K562 (cell line): Measurements from ENCODE around the gene TYW1. TPM values are rescaled to one million over a fixed set of nuclear protein-coding genes. Genes with fewer than 3 reads are reported as not detected.

ENCODE experiments used
- ATAC-seq: fragments of 200-7000 bp; cut with Tn5 transposase; 3 replicates; pipeline ENCODE4 v1.9.1; 2020; ENCODE audit warnings: moderate library complexity
- BruUV-seq: library from RNA; stranded (reverse); fragments of 400-500 nt; replicated peaks from 2 replicates; lab custom pipeline; 2021; lab: Mats Ljungman, UMichigan
- CTCF ChIA-PET: fragments of 300-600 bp; formaldehyde crosslinking; extraction: SDS; loops from one replicate; lab custom pipeline; 2021; ENCODE audit warnings: low intra/inter-chr PET ratio; lab: Yijun Ruan, JAX
- POLR2A ChIA-PET: fragments of 300-600, 350-650 bp; sonication (Branson Sonifier 250); formaldehyde crosslinking; extraction: SDS; loops from one replicate; lab custom pipeline; 2021; ENCODE audit warnings: antibody characterized with exemption, inconsistent platforms; lab: Yijun Ruan, JAX
- DNase-seq, 4 experiments: peaks; one replicate each; pipeline versions ENCODE4 v3.0.0 to v3.0.0-alpha.2; 2011 to 2018; ENCODE audit warnings: low spot score in 3 of 4, mixed read lengths in 3 of 4; ENCODE audit errors: extremely low read depth in 1 of 4
- FAIRE-seq: peaks from 2 replicates; lab custom pipeline; 2011; peaks lifted over from hg19 to GRCh38; lab: Jason Lieb, UNC
- H2AFZ ChIP-seq: 2 replicates; pipeline ENCODE4 v1.6.0; 2011; ENCODE audit warnings: low read depth, low read length, control low read depth, inconsistent platforms
- H3K27ac ChIP-seq: fragments of 200-600 bp; 3 replicates; pipeline ENCODE4 v1.8.0; 2011; ENCODE audit warnings: low read depth, mild to moderate bottlenecking, control low read depth, inconsistent platforms, low read length, moderate library complexity, mixed read lengths; ENCODE audit errors: extremely low read depth
- H3K27me3 ChIP-seq, 2 experiments: fragments of 300-600 bp in 1 of 2; 2 replicates in 1 of 2; 3 replicates in 1 of 2; pipeline versions ENCODE4 v1.6.0 to v1.8.0; 2011; ENCODE audit warnings: inconsistent platforms in 2 of 2, low read length in 2 of 2, mild to moderate bottlenecking in 1 of 2, mixed read lengths in 1 of 2, moderate library complexity in 1 of 2; ENCODE audit not compliant: control insufficient read depth in 2 of 2, insufficient read depth in 2 of 2
- H3K36me3 ChIP-seq: fragments of 300-600 bp; 3 replicates; pipeline ENCODE4 v1.8.0; 2011; ENCODE audit warnings: mild to moderate bottlenecking, low read length, inconsistent platforms; ENCODE audit not compliant: control insufficient read depth, insufficient read depth
- H3K4me1 ChIP-seq, 2 experiments: fragments of 200-600 bp in 1 of 2; replicated peaks in 1 of 2; 2 replicates in 1 of 2; 3 replicates in 1 of 2; pipeline versions ENCODE4 v1.5.1 to v1.8.0; 2011; ENCODE audit warnings: inconsistent platforms in 2 of 2, low read length in 2 of 2, mild to moderate bottlenecking in 1 of 2, mixed read lengths in 1 of 2, moderate library complexity in 1 of 2; ENCODE audit not compliant: control insufficient read depth in 2 of 2, insufficient read depth in 2 of 2
- H3K4me2 ChIP-seq: 2 replicates; pipeline ENCODE4 v1.6.1; 2011; ENCODE audit warnings: low read length, control low read depth, inconsistent platforms, mixed read lengths; ENCODE audit not compliant: insufficient read depth
- H3K4me3 ChIP-seq: fragments of 200-600 bp; sonication (generic), shearing (Covaris generic); 2 replicates; pipeline ENCODE4 v1.5.1; 2016; ENCODE audit warnings: control low read depth, inconsistent platforms
- H3K79me2 ChIP-seq: fragments of 200-600 bp; 3 replicates; pipeline ENCODE4 v1.8.0; 2011; ENCODE audit warnings: low read length, inconsistent platforms; ENCODE audit not compliant: control insufficient read depth, insufficient read depth
- H3K9ac ChIP-seq, 2 experiments: 2 replicates each; pipeline versions ENCODE4 v1.6.0 to v1.6.1; 2011; ENCODE audit warnings: low read depth in 2 of 2, low read length in 2 of 2, control low read depth in 1 of 2, inconsistent platforms in 1 of 2, mild to moderate bottlenecking in 1 of 2, mixed read lengths in 1 of 2; ENCODE audit not compliant: insufficient read depth in 1 of 2
- H3K9me1 ChIP-seq: one replicate; pipeline ENCODE4 v1.6.0; 2011; ENCODE audit warnings: inconsistent platforms, mild to moderate bottlenecking, low read length, moderate library complexity; ENCODE audit not compliant: control insufficient read depth, insufficient read depth
- H3K9me3 ChIP-seq: replicated peaks from 2 replicates; pipeline ENCODE4 v1.5.1; 2011; ENCODE audit warnings: low read depth, low read length, inconsistent platforms; ENCODE audit not compliant: control insufficient read depth, insufficient read depth
- H4K20me1 ChIP-seq: replicated peaks from 2 replicates; pipeline ENCODE4 v1.6.1; 2011; ENCODE audit warnings: low read length, inconsistent platforms, mixed read lengths; ENCODE audit not compliant: control insufficient read depth, insufficient read depth
- CHD1 ChIP-seq: fragments of 200-600 bp; sonication (generic); IDR thresholded peaks from one replicate; pipeline ENCODE4 v1.6.1; 2012; ENCODE audit warnings: mild to moderate bottlenecking, moderate library complexity, low read length, inconsistent platforms
- CLOCK ChIP-seq: fragments of 250-450 bp; sonication (Bioruptor Pico); IDR thresholded peaks from 2 replicates; pipeline ENCODE4 v1.4.0; 2020; ENCODE audit warnings: mild to moderate bottlenecking, moderate library complexity, borderline replicate concordance
- ESRRA ChIP-seq: fragments of 450-650 bp; IDR thresholded peaks from 2 replicates; pipeline ENCODE4 v1.6.1; 2014; ENCODE audit warnings: low read depth, mild to moderate bottlenecking, moderate library complexity, borderline replicate concordance
- ETV1 ChIP-seq: fragments of 450-650 bp; conservative IDR thresholded peaks from 2 replicates; pipeline ENCODE4 v1.6.1; 2016; ENCODE audit warnings: missing genetic modification characterization, control low read depth, low read depth, missing compliant biosample characterization
- HINFP ChIP-seq: fragments of 450-650 bp; conservative IDR thresholded peaks from 2 replicates; pipeline ENCODE4 v1.6.1; 2016; ENCODE audit warnings: missing genetic modification characterization, low read depth, mild to moderate bottlenecking, control low read depth, missing compliant biosample characterization
- MITF ChIP-seq: IDR thresholded peaks from 2 replicates; pipeline ENCODE4 v1.6.1; 2014; ENCODE audit warnings: antibody characterized with exemption
- NR2F6 ChIP-seq: fragments of 450-650 bp; formaldehyde crosslinking; IDR thresholded peaks from 2 replicates; pipeline ENCODE4 v1.4.0; 2020; ENCODE audit warnings: mild to moderate bottlenecking
- ZNF174 ChIP-seq: fragments of 250-450 bp; sonication (Bioruptor Pico); IDR thresholded peaks from 2 replicates; pipeline ENCODE4 v1.4.0; 2020; ENCODE audit warnings: mild to moderate bottlenecking
- ZNF347 ChIP-seq: fragments of 450-650 bp; formaldehyde crosslinking; IDR thresholded peaks from 2 replicates; pipeline ENCODE4 v1.4.0; 2020; ENCODE audit warnings: low read depth, mild to moderate bottlenecking, moderate library complexity
- ZNF561 ChIP-seq: fragments of 450-650 bp; formaldehyde crosslinking; conservative IDR thresholded peaks from 2 replicates; pipeline ENCODE4 v1.4.0; 2020; ENCODE audit warnings: mild to moderate bottlenecking, moderate library complexity
- ZNF740 ChIP-seq, 3 experiments: fragments of 200-800 bp in 1 of 3; sonication (Bioruptor generic) in 1 of 3; sonication (generic) in 1 of 3; formaldehyde crosslinking in 1 of 3; IDR thresholded peaks; 2 replicates each; pipeline versions ENCODE4 v1.6.1 to v1.8.0; 2016 to 2022; ENCODE audit warnings: mild to moderate bottlenecking in 2 of 3, missing compliant biosample characterization in 2 of 3, missing genetic modification characterization in 2 of 3, missing genetic modification reagents in 1 of 3
- WGBS: fragments of 100-300 bp; shearing (Covaris generic); methylation state at CpG from one replicate; pipeline ENCODE4 v1.1.6; 2016; ENCODE audit warnings: low coverage, mixed read lengths; ENCODE audit not compliant: insufficient coverage; ENCODE audit errors: missing lambda C conversion rate; 5-methylcytosine and 5-hydroxymethylcytosine counted together
- in situ Hi-C: fragments of 300-500 bp; cut with MboI; formaldehyde crosslinking; loops from 4 replicates; pipeline ENCODE4 v1.15.0; 2018; ENCODE audit warnings: inconsistent platforms, mixed read lengths
- intact Hi-C: fragments of 100-400 bp; cut with micrococcal nuclease; formaldehyde crosslinking; loops from 2 replicates; pipeline ENCODE4 v1.14.2; 2022
- polyA plus RNA-seq, 8 experiments: library from polyadenylated mRNA; depleted of rRNA in 4 of 8; stranded (reverse) in 5 of 8; unstranded in 3 of 8; fragments of >200 nt; fragmentation: Nextera tagmentation in 2 of 8; fragmentation: Illumina TruSeq in 1 of 8; extraction: Ambion mirVana in 2 of 8; extraction: Trizol in 1 of 8; gene quantifications; 2 replicates each; pipeline versions ENCODE4 v1.2.1 to v1.2.3, GENCODE V29; 2011 to 2014; ENCODE audit warnings: inconsistent platforms in 1 of 8, missing spikeins in 1 of 8
- total RNA-seq, 7 experiments: library from RNA; depleted of rRNA in 6 of 7; stranded (reverse); fragments of >200 nt in 6 of 7; fragmentation: Illumina TruSeq in 2 of 7; extraction: Trizol in 2 of 7; gene quantifications; 2 replicates each; pipeline versions ENCODE4 v1.2.1 to v1.2.3, GENCODE V29; 2011 to 2021; ENCODE audit warnings: low replicate concordance in 1 of 7

Gene TYW1
- total and polyA plus RNA-seq, 9 of the 15 experiments (the other 6 are each of a cell fraction or from before 2014, with no cell fraction given) = 17.4 to 32.0 (median 26.2) TPM

- Histone ChIP-seq H3K9me3 (no peaks in the 10 kb centered on the region), H3K79me2 (no peaks in the 10 kb centered on the region), H3K9me1 (peaks cover 3% of the 10 kb centered on the region), H3K36me3 (peaks cover 88% of the 10 kb centered on the region), H4K20me1 (no peaks in the 10 kb centered on the region), H2AFZ (no peak overlapping the region), H3K27ac (no peak overlapping the region), H3K9ac (no peak overlapping the region), H3K27me3 (no peaks in the 10 kb centered on the region), H3K4me2 (no peak overlapping the region), H3K4me1 (peaks cover 0 to 4% of the 10 kb centered on the region in 2 experiments; a peak in 1 of 5 replicates), H3K4me3 (no peak overlapping the region)
- BruUV-seq = no TSS peak
- intact Hi-C loops = no loop called here
- ChIA-PET CTCF (no interaction called here), POLR2A (interaction anchor here (0.9 to 1.3 kb wide), 3 partner anchors 10 to 15 kb away, joined by 3 to 7 read pairs (median 6); no protein-coding TSS in a partner anchor)
- 96% methylated on average over 19 of the region's 19 CpGs for WGBS
- ATAC-seq (no peak), DNase-seq (no peak), FAIRE-seq (no peak)
- in situ Hi-C loops = no loop called here
- TF ChIP-seq ZNF347 (CRISPR knock-in tag) (no peak), CLOCK (no peak), ZNF740 (CRISPR knock-in tag; IDR thresholded peaks at IDR 0.05) (no peak), ZNF740 (tag; IDR thresholded peaks at IDR 0.05) (no peak), ZNF561 (CRISPR knock-in tag) (no peak), CHD1 (no peak), MITF (no peak), NR2F6 (CRISPR knock-in tag) (no peak), ETV1 (no peak), ZNF174 (CRISPR knock-in tag) (no peak), HINFP (tag) (no peak), ESRRA (no peak)
These were observed 48.0 kb upstream of the TYW1 start for GRCh38 chr7:66948480-66949109.
